Measurements from ENCODE around the gene VDAC2. TPM values are rescaled to one million over a fixed set of nuclear protein-coding genes. Genes with fewer than 3 reads are reported as not detected.

Gene VDAC2
- total and polyA plus RNA-seq, 2 donors (not counting 1 experiment from before 2014, with no cell fraction given): 49.2 to 83.6 TPM

DNA sequence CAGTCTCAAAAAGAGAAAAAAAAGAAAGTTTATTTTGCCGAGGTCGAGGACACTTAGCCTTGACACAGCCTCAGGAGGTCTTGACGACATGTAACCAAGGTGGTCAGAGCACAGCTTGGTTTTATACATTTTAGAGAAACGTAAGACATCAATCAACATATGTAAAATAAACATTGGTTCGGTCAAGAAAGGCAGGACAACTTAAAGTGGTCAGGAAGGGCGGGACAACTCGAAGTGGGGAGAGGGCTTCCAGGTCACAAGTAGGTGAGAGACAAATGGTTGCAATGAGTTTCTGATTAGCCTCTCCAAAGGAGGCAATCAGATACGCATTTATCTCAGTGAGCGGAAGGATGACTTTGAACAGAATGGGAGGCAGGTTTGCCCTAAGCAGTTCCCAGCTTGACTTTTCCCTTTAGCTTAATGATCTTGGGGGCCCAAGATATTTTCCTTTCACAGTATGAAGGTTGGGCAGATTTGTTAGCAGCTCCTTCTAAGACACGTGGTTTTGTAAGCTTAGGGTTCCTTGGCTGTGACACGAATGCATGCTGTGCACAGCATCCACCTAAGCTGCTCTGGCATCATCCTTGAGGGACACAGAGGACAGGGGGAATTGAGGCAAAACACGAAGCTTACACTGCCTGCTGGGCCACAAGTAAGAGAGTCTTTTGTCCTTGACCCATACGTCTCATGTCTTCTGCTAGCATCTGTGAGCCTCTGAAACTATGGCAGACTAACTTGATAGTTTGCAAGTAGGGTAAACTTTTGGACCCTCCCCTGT lies 3.3 kb upstream of the VDAC2 start:
- no peaks in the 10 kb centered on the region for H3K9me3 ChIP-seq (ENCODE audit: control extremely low read depth in 1 of 3, control insufficient read depth in 2 of 3, insufficient read depth in 1 of 3, low read length in 2 of 3)
- ChIA-PET CTCF (interaction anchor here (0.8 to 1.4 kb wide), 5 partner anchors 19 to 28 kb away, joined by 3 to 4 read pairs (median 3); partner anchors contain the start of gene COMTD1), POLR2A (interaction anchor here (1.5 kb wide), 1 partner anchor 27 kb away, joined by 5 read pairs; no protein-coding TSS in a partner anchor)
- no peaks in the 10 kb centered on the region for H3K27me3 ChIP-seq (replicated peaks in 1 of 4; ENCODE audit: control extremely low read depth in 1 of 4, control insufficient read depth in 3 of 4, insufficient read depth in 4 of 4, low read length in 3 of 4)
- no peak overlapping the region for H2AFZ ChIP-seq (ENCODE audit: insufficient read depth, low read depth, low read length, poor library complexity, severe bottlenecking)
- no peak overlapping the region for H3K9ac ChIP-seq (ENCODE audit: low read length)
- peaks cover 12% of the 10 kb centered on the region for H4K20me1 ChIP-seq (ENCODE audit: control insufficient read depth, insufficient read depth, low read length, poor library complexity, severe bottlenecking)
- DNase-seq (no peak), ATAC-seq (ENCODE audit: low read depth) (no peak)
- H3K4me3 ChIP-seq (ENCODE audit: control extremely low read depth in 1 of 5, extremely low read depth in 1 of 5, insufficient read depth in 1 of 5, low read depth in 2 of 5, low read length in 4 of 5): no peak overlapping the region
- intact Hi-C loops (cut with micrococcal nuclease): no loop called here
- Mint-ChIP-seq H3K27me3 (no peaks in the 10 kb centered on the region), H3K4me3 (no peak overlapping the region), H3K4me1 (peaks cover 13% of the 10 kb centered on the region), H3K9me3 (ENCODE audit: insufficient read depth) (no peaks in the 10 kb centered on the region), H3K27ac (no peak overlapping the region)
- no peak overlapping the region for H3K27ac ChIP-seq (ENCODE audit: low read length in 2 of 2)
- H3K4me1 ChIP-seq (ENCODE audit: control insufficient read depth in 2 of 2, insufficient read depth in 2 of 2, low read length in 2 of 2): peaks cover 10 to 18% of the 10 kb centered on the region in 2 donors
- TF ChIP-seq EZH2 (IDR thresholded peaks at IDR 0.05; ENCODE audit: borderline replicate concordance, insufficient read depth, low read depth, low read length, poor library complexity, severe bottlenecking) (no peak), CTCF (IDR thresholded peaks at IDR 0.05) (no peak)
- H3K4me2 ChIP-seq (replicated peaks; ENCODE audit: low read depth, low read length, poor library complexity, severe bottlenecking): no peak overlapping the region
- no peaks in the 10 kb centered on the region for H3K36me3 ChIP-seq (replicated peaks in 1 of 2; ENCODE audit: control extremely low read depth in 1 of 2, control insufficient read depth in 1 of 2, extremely low read depth in 1 of 2, insufficient read depth in 2 of 2, low read length in 1 of 2)
- 81% methylated on average over 10 of the region's 13 CpGs for WGBS (ENCODE audit: insufficient coverage)
- H3K79me2 ChIP-seq (ENCODE audit: control insufficient read depth, insufficient read depth, low read length): peaks cover 16% of the 10 kb centered on the region

GRCh38 chr10:75207857-75208144 lies 2.8 kb upstream of the VDAC2 start:
- Histone ChIP-seq H3K79me2 (ENCODE audit: control insufficient read depth, insufficient read depth, low read length) (peaks cover 21% of the 10 kb centered on the region), H3K9me3 (ENCODE audit: control extremely low read depth in 1 of 3, control insufficient read depth in 2 of 3, insufficient read depth in 1 of 3, low read length in 2 of 3) (no peaks in the 10 kb centered on the region), H3K27ac (ENCODE audit: low read length in 2 of 2) (no peak overlapping the region), H4K20me1 (ENCODE audit: control insufficient read depth, insufficient read depth, low read length, poor library complexity, severe bottlenecking) (peaks cover 12% of the 10 kb centered on the region), H2AFZ (ENCODE audit: insufficient read depth, low read depth, low read length, poor library complexity, severe bottlenecking) (no peak overlapping the region), H3K27me3 (replicated peaks in 1 of 4; ENCODE audit: control extremely low read depth in 1 of 4, control insufficient read depth in 3 of 4, insufficient read depth in 4 of 4, low read length in 3 of 4) (no peaks in the 10 kb centered on the region), H3K4me2 (replicated peaks; ENCODE audit: low read depth, low read length, poor library complexity, severe bottlenecking) (no peak overlapping the region), H3K4me3 (ENCODE audit: control extremely low read depth in 1 of 5, extremely low read depth in 1 of 5, insufficient read depth in 1 of 5, low read depth in 2 of 5, low read length in 4 of 5) (no peak overlapping the region), H3K9ac (ENCODE audit: low read length) (no peak overlapping the region), H3K4me1 (ENCODE audit: control insufficient read depth in 2 of 2, insufficient read depth in 2 of 2, low read length in 2 of 2) (peaks cover 12 to 20% of the 10 kb centered on the region in 2 donors), H3K36me3 (replicated peaks in 1 of 2; ENCODE audit: control extremely low read depth in 1 of 2, control insufficient read depth in 1 of 2, extremely low read depth in 1 of 2, insufficient read depth in 2 of 2, low read length in 1 of 2) (no peaks in the 10 kb centered on the region)
- intact Hi-C loops (cut with micrococcal nuclease): no loop called here
- no peak overlapping the region for H3K27ac Mint-ChIP-seq
- H3K4me1 Mint-ChIP-seq: peaks cover 19% of the 10 kb centered on the region
- POLR2A ChIA-PET: interaction anchor here (1.5 kb wide), 1 partner anchor 27 kb away, joined by 5 read pairs; no protein-coding TSS in a partner anchor
- no peak for DNase-seq
- CTCF ChIA-PET: interaction anchor here (0.8 to 1.4 kb wide), 4 partner anchors 20 to 28 kb away, joined by 3 read pairs; partner anchors contain the start of gene COMTD1
- no peaks in the 10 kb centered on the region for H3K9me3 Mint-ChIP-seq (ENCODE audit: insufficient read depth)
- no CpG with 5 or more reads among the region's 1 CpG for WGBS (ENCODE audit: insufficient coverage)
- TF ChIP-seq CTCF (IDR thresholded peaks at IDR 0.05) (no peak), EZH2 (IDR thresholded peaks at IDR 0.05; ENCODE audit: borderline replicate concordance, insufficient read depth, low read depth, low read length, poor library complexity, severe bottlenecking) (no peak)
- H3K27me3 Mint-ChIP-seq: no peaks in the 10 kb centered on the region
- ATAC-seq (ENCODE audit: low read depth): no peak
- H3K4me3 Mint-ChIP-seq: no peak overlapping the region

Measured in B cell (primary cell).